Liver (tissue), 3 donors: Measurements from ENCODE around the gene COL5A1.

ENCODE experiments used
- CTCF ChIP-seq: fragments of 150-350 bp; IDR thresholded peaks from 2 replicates; pipeline ENCODE4 v1.5.1; 2017; ENCODE audit warnings: improper control_type of control experiment, low read depth, low read length; ENCODE audit not compliant: missing input control
- SP1 ChIP-seq: IDR thresholded peaks from 2 replicates; pipeline ENCODE4 v1.6.1; 2018; ENCODE audit warnings: antibody characterized with exemption, mild to moderate bottlenecking
- YY1 ChIP-seq: IDR thresholded peaks from 2 replicates; pipeline ENCODE4 v1.6.1; 2016; ENCODE audit warnings: antibody characterized with exemption, mild to moderate bottlenecking
- donor health status: healthy.
- donor health status: healthy.

- TF ChIP-seq CTCF: no peak
- TF ChIP-seq YY1: no peak
- no peak for TF ChIP-seq SP1
Measured at GRCh38 chr9:134809292-134809691, 167.7 kb downstream of the COL5A1 start.
